HepG2 (cell line): Measurements from ENCODE around the gene THPO. TPM values are rescaled to one million over a fixed set of nuclear protein-coding genes. Genes with fewer than 3 reads are reported as not detected.

Experiments
- ATAC-seq: fragments of 200-7000 bp; cut with Tn5 transposase; 3 replicates; pipeline ENCODE4 v1.9.1; 2020; ENCODE audit warnings: mild to moderate bottlenecking, moderate library complexity
- BruUV-seq: library from RNA; stranded (reverse); fragments of 400-500 nt; replicated peaks from 2 replicates; lab custom pipeline; 2021; lab: Mats Ljungman, UMichigan
- CTCF ChIA-PET: fragments of 300-600 bp; formaldehyde crosslinking; extraction: SDS; loops from one replicate; lab custom pipeline; 2021; ENCODE audit warnings: low total read pairs, inconsistent platforms, low intra/inter-chr PET ratio; lab: Yijun Ruan, JAX
- POLR2A ChIA-PET: fragments of 350-600 bp; sonication (Branson Sonifier 250); formaldehyde crosslinking; loops from one replicate; lab custom pipeline; 2020; ENCODE audit warnings: antibody characterized with exemption, inconsistent platforms; lab: Yijun Ruan, JAX
- DNase-seq: peaks from one replicate; pipeline ENCODE4 v3.0.0-alpha.2; 2015; ENCODE audit warnings: low spot score
- FAIRE-seq: peaks from 3 replicates; lab custom pipeline; 2011; peaks lifted over from hg19 to GRCh38; lab: Jason Lieb, UNC
- H2AFZ ChIP-seq: one replicate; pipeline ENCODE4 v1.6.1; 2011; ENCODE audit warnings: low read length, inconsistent platforms
- H3K27ac ChIP-seq: fragments of 300-600 bp; 3 replicates; pipeline ENCODE4 v1.8.0; 2011; ENCODE audit warnings: mixed run types, mild to moderate bottlenecking, mixed read lengths, low read length, inconsistent platforms; ENCODE audit not compliant: insufficient read depth; ENCODE audit errors: extremely low read length
- H3K27me3 ChIP-seq, 2 experiments: fragments of 200-600 bp in 1 of 2; 2 replicates in 1 of 2; 3 replicates in 1 of 2; pipeline versions ENCODE4 v1.6.0 to v1.8.0; 2011; ENCODE audit warnings: low read length in 2 of 2, mild to moderate bottlenecking in 2 of 2, moderate library complexity in 2 of 2, inconsistent platforms in 1 of 2; ENCODE audit not compliant: insufficient read depth in 2 of 2, control insufficient read depth in 1 of 2
- H3K36me3 ChIP-seq, 2 experiments: fragments of 200-600 bp in 1 of 2; replicated peaks in 1 of 2; 2 replicates in 1 of 2; 3 replicates in 1 of 2; pipeline versions ENCODE4 v1.5.1 to v1.8.0; 2011; ENCODE audit warnings: low read length in 2 of 2, inconsistent platforms in 1 of 2; ENCODE audit not compliant: insufficient read depth in 2 of 2, control insufficient read depth in 1 of 2
- H3K4me1 ChIP-seq: 2 replicates; pipeline ENCODE4 v1.5.1; 2012; ENCODE audit warnings: low read length, inconsistent platforms; ENCODE audit not compliant: insufficient read depth
- H3K4me2 ChIP-seq: 2 replicates; pipeline ENCODE4 v1.6.0; 2011; ENCODE audit warnings: low read depth, low read length, inconsistent platforms
- H3K4me3 ChIP-seq, 3 experiments: fragments of 200-600 bp in 1 of 3; sonication (generic), shearing (Covaris generic) in 1 of 3; replicated peaks in 1 of 3; 2 replicates each; pipeline ENCODE4 v1.5.1; 2011 to 2016; ENCODE audit warnings: low read length in 3 of 3, inconsistent platforms in 2 of 3, low read depth in 2 of 3, mild to moderate bottlenecking in 2 of 3, control low read depth in 1 of 3, mixed read lengths in 1 of 3; ENCODE audit not compliant: insufficient read depth in 1 of 3
- H3K79me2 ChIP-seq: one replicate; pipeline ENCODE4 v1.6.1; 2011; ENCODE audit warnings: low read length, inconsistent platforms; ENCODE audit not compliant: insufficient read depth
- H3K9ac ChIP-seq: 2 replicates; pipeline ENCODE4 v1.6.0; 2011; ENCODE audit warnings: mild to moderate bottlenecking, low read depth, low read length, inconsistent platforms; ENCODE audit not compliant: insufficient read depth
- H3K9me3 ChIP-seq: 2 replicates; pipeline ENCODE4 v1.5.1; 2012; ENCODE audit warnings: mild to moderate bottlenecking, low read length
- H4K20me1 ChIP-seq: 2 replicates; pipeline ENCODE4 v1.6.0; 2011; ENCODE audit warnings: inconsistent platforms, mild to moderate bottlenecking, low read length, moderate library complexity; ENCODE audit not compliant: insufficient read depth
- CCDC6 ChIP-seq: sonication (generic); formaldehyde crosslinking; IDR thresholded peaks from 2 replicates; pipeline ENCODE4 v1.8.1; 2022; ENCODE audit warnings: mild to moderate bottlenecking, missing genetic modification reagents, moderate library complexity
- GLI4 ChIP-seq: sonication (generic); formaldehyde crosslinking; IDR thresholded peaks from 2 replicates; pipeline ENCODE4 v1.5.1; 2020; ENCODE audit warnings: missing genetic modification reagents, mild to moderate bottlenecking, moderate library complexity, borderline replicate concordance
- KAT8 ChIP-seq: IDR thresholded peaks from 2 replicates; pipeline ENCODE4 v1.6.1; 2016; ENCODE audit warnings: missing genetic modification reagents, missing compliant biosample characterization
- ONECUT2 ChIP-seq: sonication (generic); formaldehyde crosslinking; IDR thresholded peaks from 2 replicates; pipeline ENCODE4 v1.4.0; 2020; ENCODE audit warnings: missing genetic modification reagents
- POLR2G ChIP-seq: fragments of 200-400 bp; formaldehyde crosslinking; IDR thresholded peaks from 2 replicates; pipeline ENCODE4 v1.6.1; 2018; ENCODE audit warnings: mild to moderate bottlenecking, low read depth, low read length, moderate library complexity
- RBM22 ChIP-seq: fragments of 200-400 bp; formaldehyde crosslinking; optimal IDR thresholded peaks from 2 replicates; pipeline ENCODE3; 2017; ENCODE audit warnings: mild to moderate bottlenecking, low read length, moderate library complexity
- RNF2 ChIP-seq: fragments of 450-650 bp; conservative IDR thresholded peaks from 2 replicates; pipeline ENCODE4 v1.6.1; 2016; ENCODE audit warnings: low read depth
- ZSCAN20 ChIP-seq: sonication (generic); formaldehyde crosslinking; IDR thresholded peaks from 2 replicates; pipeline ENCODE4 v1.4.0; 2020; ENCODE audit warnings: missing genetic modification reagents, mild to moderate bottlenecking, borderline replicate concordance
- WGBS: methylation state at CpG from one replicate; pipeline ENCODE4 v1.1.6; 2017; ENCODE audit warnings: low lambda C conversion rate; 5-methylcytosine and 5-hydroxymethylcytosine counted together
- in situ Hi-C: cut with HindIII; loops from 2 replicates; pipeline ENCODE4 v1.10.0; 2017; ENCODE audit warnings: low pct_unique_long_range_greater_than_20kb; ENCODE audit not compliant: extremely low pct_ligation_motif_present
- intact Hi-C: fragments of 100-400 bp; cut with micrococcal nuclease; formaldehyde crosslinking; loops from one replicate; pipeline ENCODE4 v1.10.0; 2022; ENCODE audit not compliant: unreplicated experiment
- polyA plus RNA-seq, 8 experiments: library from polyadenylated mRNA; depleted of rRNA in 3 of 8; stranded (reverse) in 7 of 8; unstranded in 1 of 8; fragments of >200 nt; fragmentation: Illumina TruSeq in 4 of 8; extraction: Trizol in 4 of 8; gene quantifications; 2 replicates each; pipeline versions ENCODE4 v1.2.1 to v1.2.3, GENCODE V29; 2011 to 2016; ENCODE audit warnings: low read depth in 4 of 8, missing spikeins in 1 of 8, mixed read lengths in 1 of 8; ENCODE audit not compliant: insufficient read depth in 1 of 8
- total RNA-seq, 5 experiments: library from RNA; depleted of rRNA; stranded (reverse); fragments of >200 nt; fragmentation: Illumina TruSeq; extraction: Trizol; gene quantifications; 2 replicates each; pipeline ENCODE4 v1.2.3, GENCODE V29; 2016; ENCODE audit warnings: low read depth in 1 of 5
- TF ChIP-seq, protein P1 (sequence below), 2 experiments: sonication (generic) in 1 of 2; formaldehyde crosslinking in 1 of 2; IDR thresholded peaks; 2 replicates each; pipeline versions ENCODE4 v1.4.0 to v1.6.1; 2018 to 2020; ENCODE audit warnings: missing genetic modification reagents in 2 of 2, borderline replicate concordance in 1 of 2, low read depth in 1 of 2, mild to moderate bottlenecking in 1 of 2, missing biosample characterization in 1 of 2
- TF ChIP-seq, protein P2 (sequence below): sonication (generic); formaldehyde crosslinking; IDR thresholded peaks from 2 replicates; pipeline ENCODE4 v1.4.0; 2020; ENCODE audit warnings: mild to moderate bottlenecking, missing genetic modification reagents

Gene THPO
- total and polyA plus RNA-seq, 2 of the 13 experiments (the other 11 are each of a cell fraction or from before 2014, with no cell fraction given), result 2.8 to 4.8 TPM

DNA sequence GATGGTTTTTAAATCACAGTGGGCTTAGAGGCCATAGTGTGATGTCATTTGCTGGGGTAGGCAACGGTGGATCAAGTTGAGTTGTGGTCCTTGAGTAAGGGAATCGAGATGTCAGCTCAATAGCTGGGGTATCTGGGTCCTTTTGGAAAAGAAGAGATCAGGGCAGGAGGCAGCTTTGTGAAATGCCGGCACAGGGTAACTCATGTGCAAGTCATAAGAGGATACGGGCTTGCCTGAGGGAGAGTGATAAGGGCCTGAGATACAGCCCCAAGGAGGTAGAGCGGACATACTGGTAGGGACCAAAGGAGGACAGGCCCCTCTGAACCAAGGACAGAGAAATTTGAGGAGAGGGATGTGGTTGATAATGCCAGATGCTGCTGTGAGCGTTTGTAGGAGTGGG is 44.8 kb downstream of the THPO start:
- DNase-seq (no peak), FAIRE-seq (no peak), ATAC-seq (no peak)
- Histone ChIP-seq H3K36me3 (peaks cover 31 to 59% of the 10 kb centered on the region in 2 experiments), H3K4me2 (no peak overlapping the region), H3K9ac (no peak overlapping the region), H3K9me3 (no peaks in the 10 kb centered on the region), H2AFZ (no peak overlapping the region), H3K27ac (no peak overlapping the region), H3K79me2 (peaks cover 16% of the 10 kb centered on the region), H3K27me3 (no peaks in the 10 kb centered on the region; a peak in 1 of 5 replicates), H3K4me1 (peaks cover 18% of the 10 kb centered on the region), H4K20me1 (peaks cover 19% of the 10 kb centered on the region; the same call in 1 of the 2 replicates), H3K4me3 (no peak overlapping the region)
- CTCF ChIA-PET, result no interaction called here
- BruUV-seq, result TSS peak; percentile 31
- WGBS, result 97% methylated on average over 6 of the region's 6 CpGs
- intact Hi-C loops, result no loop called here
- TF ChIP-seq GLI4 (CRISPR knock-in tag) (no peak), POLR2G (0 out of 2 replicates have a peak, but pooled peaks have one; percentile 5), ZSCAN20 (no peak), KAT8 (no peak), RBM22 (peak; percentile 9), RNF2 (no peak), CCDC6 (no peak), ONECUT2 (CRISPR knock-in tag) (no peak)
- TF ChIP-seq, protein P1, sequence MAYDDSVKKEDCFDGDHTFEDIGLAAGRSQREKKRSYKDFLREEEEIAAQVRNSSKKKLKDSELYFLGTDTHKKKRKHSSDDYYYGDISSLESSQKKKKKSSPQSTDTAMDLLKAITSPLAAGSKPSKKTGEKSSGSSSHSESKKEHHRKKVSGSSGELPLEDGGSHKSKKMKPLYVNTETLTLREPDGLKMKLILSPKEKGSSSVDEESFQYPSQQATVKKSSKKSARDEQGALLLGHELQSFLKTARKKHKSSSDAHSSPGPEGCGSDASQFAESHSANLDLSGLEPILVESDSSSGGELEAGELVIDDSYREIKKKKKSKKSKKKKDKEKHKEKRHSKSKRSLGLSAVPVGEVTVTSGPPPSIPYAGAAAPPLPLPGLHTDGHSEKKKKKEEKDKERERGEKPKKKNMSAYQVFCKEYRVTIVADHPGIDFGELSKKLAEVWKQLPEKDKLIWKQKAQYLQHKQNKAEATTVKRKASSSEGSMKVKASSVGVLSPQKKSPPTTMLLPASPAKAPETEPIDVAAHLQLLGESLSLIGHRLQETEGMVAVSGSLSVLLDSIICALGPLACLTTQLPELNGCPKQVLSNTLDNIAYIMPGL (CRISPR knock-in tag; IDR thresholded peaks at IDR 0.05; ENCODE audit: borderline replicate concordance in 1 of 2, low read depth in 1 of 2), result no peak
- TF ChIP-seq, protein P2, sequence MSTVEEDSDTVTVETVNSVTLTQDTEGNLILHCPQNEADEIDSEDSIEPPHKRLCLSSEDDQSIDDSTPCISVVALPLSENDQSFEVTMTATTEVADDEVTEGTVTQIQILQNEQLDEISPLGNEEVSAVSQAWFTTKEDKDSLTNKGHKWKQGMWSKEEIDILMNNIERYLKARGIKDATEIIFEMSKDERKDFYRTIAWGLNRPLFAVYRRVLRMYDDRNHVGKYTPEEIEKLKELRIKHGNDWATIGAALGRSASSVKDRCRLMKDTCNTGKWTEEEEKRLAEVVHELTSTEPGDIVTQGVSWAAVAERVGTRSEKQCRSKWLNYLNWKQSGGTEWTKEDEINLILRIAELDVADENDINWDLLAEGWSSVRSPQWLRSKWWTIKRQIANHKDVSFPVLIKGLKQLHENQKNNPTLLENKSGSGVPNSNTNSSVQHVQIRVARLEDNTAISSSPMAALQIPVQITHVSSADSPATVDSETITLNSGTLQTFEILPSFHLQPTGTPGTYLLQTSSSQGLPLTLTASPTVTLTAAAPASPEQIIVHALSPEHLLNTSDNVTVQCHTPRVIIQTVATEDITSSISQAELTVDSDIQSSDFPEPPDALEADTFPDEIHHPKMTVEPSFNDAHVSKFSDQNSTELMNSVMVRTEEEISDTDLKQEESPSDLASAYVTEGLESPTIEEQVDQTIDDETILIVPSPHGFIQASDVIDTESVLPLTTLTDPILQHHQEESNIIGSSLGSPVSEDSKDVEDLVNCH (CRISPR knock-in tag), result no peak
- in situ Hi-C loops, result no loop called here
- POLR2A ChIA-PET, result interaction anchor here (1.0 to 1.4 kb wide), 2 partner anchors 15 to 17 kb away, joined by 3 read pairs; no protein-coding TSS in a partner anchor
